GM12874 (cell line): Measurements from ENCODE around the gene ASB18.

Experiments
- TF ChIP-seq, protein P1 (sequence below): IDR thresholded peaks from 2 replicates; pipeline ENCODE4 v1.5.1; 2011; ENCODE audit warnings: low read depth, mild to moderate bottlenecking, control low read depth, low read length, moderate library complexity; ENCODE audit not compliant: insufficient read depth

Gene ASB18

DNA sequence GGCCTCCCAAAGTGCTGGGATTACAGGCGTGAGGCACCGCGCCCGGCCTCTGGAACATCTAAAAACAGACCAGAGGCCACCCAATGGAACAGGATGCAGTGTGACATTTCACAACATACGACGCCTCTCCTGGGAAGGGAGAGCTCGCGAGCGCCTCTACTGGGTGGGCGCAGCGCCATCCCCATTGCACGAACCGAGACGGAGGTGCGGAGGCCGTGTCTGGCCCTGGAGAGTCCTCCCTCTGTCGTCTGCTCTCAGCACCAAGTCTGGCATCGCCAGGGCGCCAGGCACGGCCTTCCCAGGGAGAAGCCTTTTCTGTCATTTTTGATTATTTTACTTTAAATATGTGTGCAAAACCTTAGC, 86.6 kb downstream of the ASB18 start:
- TF ChIP-seq, protein P1, sequence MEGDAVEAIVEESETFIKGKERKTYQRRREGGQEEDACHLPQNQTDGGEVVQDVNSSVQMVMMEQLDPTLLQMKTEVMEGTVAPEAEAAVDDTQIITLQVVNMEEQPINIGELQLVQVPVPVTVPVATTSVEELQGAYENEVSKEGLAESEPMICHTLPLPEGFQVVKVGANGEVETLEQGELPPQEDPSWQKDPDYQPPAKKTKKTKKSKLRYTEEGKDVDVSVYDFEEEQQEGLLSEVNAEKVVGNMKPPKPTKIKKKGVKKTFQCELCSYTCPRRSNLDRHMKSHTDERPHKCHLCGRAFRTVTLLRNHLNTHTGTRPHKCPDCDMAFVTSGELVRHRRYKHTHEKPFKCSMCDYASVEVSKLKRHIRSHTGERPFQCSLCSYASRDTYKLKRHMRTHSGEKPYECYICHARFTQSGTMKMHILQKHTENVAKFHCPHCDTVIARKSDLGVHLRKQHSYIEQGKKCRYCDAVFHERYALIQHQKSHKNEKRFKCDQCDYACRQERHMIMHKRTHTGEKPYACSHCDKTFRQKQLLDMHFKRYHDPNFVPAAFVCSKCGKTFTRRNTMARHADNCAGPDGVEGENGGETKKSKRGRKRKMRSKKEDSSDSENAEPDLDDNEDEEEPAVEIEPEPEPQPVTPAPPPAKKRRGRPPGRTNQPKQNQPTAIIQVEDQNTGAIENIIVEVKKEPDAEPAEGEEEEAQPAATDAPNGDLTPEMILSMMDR: peak; percentile 45

DNA sequence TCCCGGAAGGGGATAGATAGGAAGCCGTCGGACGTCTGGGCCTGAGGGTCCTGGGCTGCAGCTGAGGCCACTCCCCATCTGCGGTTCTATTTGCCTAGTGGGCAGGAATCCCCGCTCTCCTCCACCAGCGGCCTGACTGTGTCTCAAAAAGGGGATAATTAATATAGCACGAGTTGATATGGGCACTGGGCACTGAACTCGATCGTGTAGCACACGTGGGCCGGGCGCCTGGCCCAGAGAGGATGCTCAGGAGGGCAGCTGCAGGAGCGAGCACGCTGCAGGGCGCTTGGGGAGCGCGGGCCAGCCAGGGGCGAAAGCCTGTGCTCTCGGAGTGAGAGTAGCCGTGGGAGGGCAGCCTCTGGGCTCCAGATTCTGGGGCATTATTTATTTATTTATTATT, 87.3 kb downstream of the ASB18 start:
- TF ChIP-seq, protein P1: no peak

DNA sequence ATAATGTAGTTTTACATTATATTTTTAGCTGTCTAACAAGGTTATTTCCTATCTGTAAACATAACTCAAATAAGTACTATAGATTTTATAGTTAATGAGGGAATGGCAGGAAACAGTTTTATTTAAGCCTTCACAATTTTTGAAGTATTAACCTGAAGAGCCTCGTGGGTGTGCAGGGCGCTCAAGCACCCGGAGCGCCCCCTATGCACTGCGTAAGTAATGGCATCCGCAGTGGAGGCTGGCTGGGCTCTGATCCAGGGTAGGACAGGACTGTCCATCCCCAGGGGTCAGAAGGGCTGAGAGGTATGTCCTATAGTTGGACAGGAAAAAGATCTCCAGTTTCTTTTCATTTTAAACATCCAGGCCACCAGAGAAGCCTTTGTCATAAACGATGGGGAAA, 87.8 kb downstream of the ASB18 start:
- TF ChIP-seq, protein P1: peak; percentile 64

DNA sequence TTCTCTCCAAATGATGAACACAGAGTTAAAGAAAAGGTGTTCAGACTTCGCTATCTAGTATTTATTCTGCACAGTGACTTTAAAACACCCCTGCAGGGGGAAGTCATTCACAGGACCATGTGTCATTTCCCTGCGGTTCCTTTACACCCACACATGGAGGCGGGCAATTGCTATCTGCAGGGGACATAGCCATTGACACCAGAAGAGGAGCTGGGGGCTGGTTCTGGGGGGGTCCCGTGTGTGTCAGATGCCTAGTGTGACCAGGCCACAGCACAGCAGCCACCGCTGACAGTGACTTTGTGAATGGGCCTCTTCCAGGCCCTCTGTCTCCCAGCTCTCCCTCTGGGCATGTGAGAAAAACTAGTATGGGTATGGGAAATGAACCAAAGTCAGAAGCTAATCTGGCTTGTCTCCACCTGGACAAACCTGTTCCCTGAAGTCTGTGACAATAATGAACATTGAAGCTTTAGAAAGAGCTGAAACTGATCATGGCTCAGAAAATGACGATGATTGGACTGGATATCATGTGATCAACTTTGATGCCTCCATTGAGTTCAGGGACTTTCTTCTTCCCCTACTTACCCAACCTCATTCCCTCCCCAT, 88.6 kb downstream of the ASB18 start:
- TF ChIP-seq, protein P1: no peak

DNA sequence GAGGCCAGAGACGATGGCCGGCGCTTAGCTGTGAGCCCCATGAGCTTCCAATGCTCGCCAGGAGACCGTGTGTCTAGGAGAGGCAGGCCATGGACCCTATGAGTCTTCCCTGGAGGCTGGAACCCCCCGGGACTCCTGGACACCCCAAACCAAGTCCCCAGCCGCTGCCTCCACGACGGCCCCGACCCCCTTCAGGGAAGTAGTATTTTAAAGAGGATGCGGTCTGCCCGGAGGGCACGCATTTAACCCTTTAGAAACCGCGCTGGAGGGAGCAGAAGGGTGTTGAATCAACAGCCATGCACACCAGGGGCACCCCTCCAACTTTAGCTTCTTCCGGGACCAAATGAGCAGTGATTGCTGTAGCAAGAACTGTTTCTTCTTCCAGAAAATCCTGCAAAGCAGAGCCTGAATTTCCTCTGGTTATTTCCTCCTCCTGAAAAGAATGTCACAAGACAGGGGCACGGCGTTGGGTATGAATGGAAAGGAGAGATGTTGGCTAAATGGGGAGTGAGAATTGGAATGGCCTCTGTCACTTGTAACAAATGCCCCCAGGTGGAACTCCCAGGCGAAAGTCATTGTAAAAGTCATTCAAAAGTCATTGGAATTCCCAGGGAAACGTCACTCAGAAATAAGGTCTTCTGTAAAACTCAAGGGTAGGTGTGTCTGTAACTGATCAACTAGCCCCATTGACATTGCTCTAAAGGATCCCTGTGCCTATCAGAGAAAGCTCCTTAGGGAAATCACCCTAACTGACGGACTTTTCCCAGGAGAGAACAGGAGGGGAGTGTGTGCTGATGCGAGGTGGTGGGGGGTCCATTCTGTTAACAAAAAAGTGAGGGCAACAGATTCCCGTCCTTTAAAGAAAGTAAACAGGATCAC, 90.2 kb downstream of the ASB18 start:
- TF ChIP-seq, protein P1: no peak

DNA sequence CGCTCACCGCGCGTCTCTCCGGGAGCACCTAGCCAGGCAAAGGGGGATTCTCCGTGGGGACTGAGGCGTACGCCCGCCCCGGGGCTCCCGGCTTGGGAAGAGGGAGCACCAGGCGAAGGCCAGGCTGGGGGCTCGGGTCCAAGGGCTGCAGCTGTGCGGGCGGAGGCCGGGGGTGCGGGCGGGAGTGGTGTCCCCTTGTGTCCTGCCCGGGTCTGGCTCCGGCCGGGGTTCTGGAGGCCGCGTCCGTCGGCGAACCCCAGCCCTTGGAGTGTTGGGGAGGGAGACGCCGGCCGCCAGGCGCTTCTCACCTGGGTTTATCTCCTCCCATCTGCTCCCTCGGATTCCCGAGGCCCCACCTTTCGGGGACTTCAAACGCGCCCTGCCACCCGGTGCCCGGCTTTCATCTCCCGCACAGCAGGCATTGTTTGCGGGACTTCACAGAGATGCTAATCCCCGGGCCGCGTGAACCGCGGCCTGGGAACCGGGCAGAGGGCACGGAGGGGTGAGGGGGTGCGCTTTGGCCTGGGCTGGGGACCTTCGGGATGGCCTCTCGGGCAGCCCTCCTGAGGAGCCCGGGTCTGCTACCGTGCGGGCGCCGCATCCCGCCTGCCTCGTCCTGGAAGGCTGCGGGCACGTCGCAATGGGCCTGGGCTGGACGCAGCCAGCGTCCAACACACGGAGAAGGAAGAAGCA, 91.0 kb downstream of the ASB18 start:
- TF ChIP-seq, protein P1: no peak
